Neuronal stem cell (in vitro differentiated cells): Measurements from ENCODE around the gene UMODL1.

Source experiments
- DNase-seq: peaks from one replicate; pipeline ENCODE4 v3.0.0-alpha.2; 2013; ENCODE audit warnings: low spot score
- H2AFZ ChIP-seq: one replicate; pipeline ENCODE4 v1.6.1; 2013; ENCODE audit warnings: mild to moderate bottlenecking, low read length, inconsistent platforms
- H2AK5ac ChIP-seq: 2 replicates; pipeline ENCODE4 v1.6.1; 2013; ENCODE audit warnings: low read depth, mild to moderate bottlenecking, inconsistent platforms, low read length, moderate library complexity, mixed read lengths
- H2BK120ac ChIP-seq: 2 replicates; pipeline ENCODE4 v1.6.1; 2013; ENCODE audit warnings: low read depth, mild to moderate bottlenecking, inconsistent platforms, low read length, moderate library complexity, mixed read lengths
- H2BK12ac ChIP-seq: one replicate; pipeline ENCODE4 v1.6.1; 2013; ENCODE audit warnings: low read length, inconsistent platforms
- H2BK15ac ChIP-seq: 2 replicates; pipeline ENCODE4 v1.6.1; 2013; ENCODE audit warnings: mild to moderate bottlenecking, low read length, inconsistent platforms, mixed read lengths
- H2BK5ac ChIP-seq: one replicate; pipeline ENCODE4 v1.6.1; 2013; ENCODE audit warnings: inconsistent platforms, mild to moderate bottlenecking, low read length, moderate library complexity
- H3K14ac ChIP-seq: one replicate; pipeline ENCODE4 v1.6.1; 2013; ENCODE audit warnings: low read length, inconsistent platforms
- H3K18ac ChIP-seq: 2 replicates; pipeline ENCODE4 v1.6.1; 2013; ENCODE audit warnings: low read length, inconsistent platforms
- H3K23ac ChIP-seq: 2 replicates; pipeline ENCODE4 v1.6.1; 2013; ENCODE audit warnings: low read depth, mild to moderate bottlenecking, mixed read lengths, low read length, inconsistent platforms; ENCODE audit not compliant: poor library complexity
- H3K27ac ChIP-seq: replicated peaks from 3 replicates; pipeline ENCODE4 v1.5.1; 2013; ENCODE audit warnings: low read length, inconsistent platforms
- H3K27me3 ChIP-seq, 3 experiments: 2 replicates each; pipeline ENCODE4 v1.6.1; 2013; ENCODE audit warnings: low read length in 3 of 3, mild to moderate bottlenecking in 2 of 3, inconsistent platforms in 1 of 3, low read depth in 1 of 3, mixed read lengths in 1 of 3, moderate library complexity in 1 of 3; ENCODE audit not compliant: control insufficient read depth in 3 of 3, insufficient read depth in 3 of 3
- H3K36me3 ChIP-seq, 2 donors: replicated peaks in 1 of 2; 2 replicates each; pipeline ENCODE4 v1.6.1; 2013; ENCODE audit warnings: low read length in 2 of 2; ENCODE audit not compliant: control insufficient read depth in 2 of 2, insufficient read depth in 2 of 2
- H3K4ac ChIP-seq: 2 replicates; pipeline ENCODE4 v1.6.1; 2013; ENCODE audit warnings: inconsistent platforms, mild to moderate bottlenecking, low read length, moderate library complexity
- H3K4me1 ChIP-seq, 2 donors: 1 replicate in 1 of 2; 2 replicates in 1 of 2; pipeline ENCODE4 v1.6.1; 2013; ENCODE audit warnings: low read length in 2 of 2, low read depth in 1 of 2; ENCODE audit not compliant: control insufficient read depth in 2 of 2, insufficient read depth in 1 of 2
- H3K4me2 ChIP-seq: one replicate; pipeline ENCODE4 v1.6.1; 2013; ENCODE audit warnings: mild to moderate bottlenecking, low read length, inconsistent platforms; ENCODE audit not compliant: insufficient read depth, poor library complexity, severe bottlenecking
- H3K4me3 ChIP-seq, 2 donors: 2 replicates each; pipeline ENCODE4 v1.5.1; 2013; ENCODE audit warnings: low read length in 2 of 2, mild to moderate bottlenecking in 2 of 2, inconsistent platforms in 1 of 2, moderate library complexity in 1 of 2
- H3K79me1 ChIP-seq: one replicate; pipeline ENCODE4 v1.6.1; 2013; ENCODE audit warnings: low read depth, mild to moderate bottlenecking, inconsistent platforms, low read length, moderate library complexity
- H3K9ac ChIP-seq: one replicate; pipeline ENCODE4 v1.6.1; 2013; ENCODE audit warnings: mild to moderate bottlenecking, low read depth, low read length, inconsistent platforms; ENCODE audit not compliant: poor library complexity
- H3K9me3 ChIP-seq, 2 donors: replicated peaks in 1 of 2; 2 replicates each; pipeline versions ENCODE3 to v1.6.1; 2013; ENCODE audit warnings: low read length in 2 of 2, mild to moderate bottlenecking in 2 of 2, inconsistent platforms in 1 of 2, low read depth in 1 of 2, mixed read lengths in 1 of 2, moderate library complexity in 1 of 2; ENCODE audit not compliant: control insufficient read depth in 2 of 2, insufficient read depth in 1 of 2
- H4K8ac ChIP-seq: one replicate; pipeline ENCODE4 v1.6.1; 2013; ENCODE audit warnings: low read depth, mild to moderate bottlenecking, inconsistent platforms, low read length, moderate library complexity
- H4K91ac ChIP-seq: one replicate; pipeline ENCODE4 v1.6.1; 2013; ENCODE audit warnings: low read length, low read depth, mild to moderate bottlenecking, inconsistent platforms; ENCODE audit not compliant: poor library complexity
- WGBS, 2 donors: extraction: QIAGEN DNeasy Blood & Tissue Kit; methylation state at CpG; one replicate each; pipeline ENCODE4 v1.1.7; 2013; ENCODE audit warnings: missing lambda C conversion rate in 2 of 2, mixed read lengths in 1 of 2; ENCODE audit not compliant: insufficient read length in 2 of 2, insufficient replicate concordance in 1 of 2; ENCODE audit errors: extremely low coverage in 2 of 2; 5-methylcytosine and 5-hydroxymethylcytosine counted together

Gene UMODL1

DNA sequence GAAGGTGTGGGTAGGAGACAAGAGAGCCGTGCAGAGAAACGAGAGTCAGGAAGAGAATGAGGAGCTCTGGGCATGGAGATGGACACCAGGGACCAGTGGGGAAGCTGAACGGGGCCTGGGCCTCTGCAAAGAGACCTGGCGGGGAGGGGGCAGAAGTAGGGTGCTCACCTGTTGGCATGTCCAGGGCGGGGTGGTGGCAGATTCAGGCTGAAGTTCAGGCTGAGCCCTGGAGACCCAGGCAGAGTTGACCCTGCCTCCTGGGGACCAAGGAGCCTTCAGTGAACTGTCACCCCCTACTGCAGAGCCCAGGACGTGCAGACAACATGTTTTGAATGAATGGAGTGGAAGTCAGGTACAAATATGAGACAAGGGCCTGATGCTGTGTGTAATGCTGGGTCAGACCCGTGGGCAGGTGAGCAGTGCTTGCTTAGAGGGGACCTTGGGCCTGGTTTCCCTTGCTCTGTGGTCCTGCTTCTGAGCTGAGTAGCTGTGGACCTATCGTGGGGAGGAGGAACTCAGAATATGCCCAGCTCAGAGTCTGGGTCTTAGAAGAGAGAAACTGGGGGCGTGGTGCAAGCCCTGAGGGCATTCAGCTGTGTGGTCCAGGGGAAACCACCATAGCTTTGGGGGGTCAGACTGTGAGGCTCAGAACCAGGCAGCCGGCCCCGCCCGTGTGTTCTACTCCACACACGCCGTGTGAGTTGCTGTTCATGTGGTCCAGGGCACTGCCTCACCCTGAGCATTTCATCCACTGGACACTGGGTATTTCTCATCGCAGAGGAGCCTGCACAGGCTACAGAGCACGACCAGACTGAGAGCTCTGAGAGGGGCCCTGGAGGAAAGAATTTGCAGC, 21.3 kb upstream of the UMODL1 start:
- no peak overlapping the region for H2BK120ac ChIP-seq
- H3K9ac ChIP-seq: no peak overlapping the region
- H3K36me3 ChIP-seq: no peaks in the 10 kb centered on the region
- peak overlapping the region; percentile 77 for H3K23ac ChIP-seq
- no peak overlapping the region for H2AFZ ChIP-seq
- no peaks in the 10 kb centered on the region for H3K27me3 ChIP-seq
- DNase-seq: no peak
- no peak overlapping the region for H3K4ac ChIP-seq
- peak overlapping the region; percentile 32 for H2BK15ac ChIP-seq
- no peak overlapping the region for H3K4me3 ChIP-seq
- H4K8ac ChIP-seq: no peak overlapping the region
- no peaks in the 10 kb centered on the region for H3K79me1 ChIP-seq
- no peak overlapping the region for H2BK5ac ChIP-seq
- no peak overlapping the region for H2AK5ac ChIP-seq
- H4K91ac ChIP-seq: no peak overlapping the region
- peaks cover 0 to 2% of the 10 kb centered on the region in 2 donors for H3K9me3 ChIP-seq
- H2BK12ac ChIP-seq: no peak overlapping the region
- H3K18ac ChIP-seq: peak overlapping the region; percentile 24
- H3K14ac ChIP-seq: no peak overlapping the region
- no peak overlapping the region for H3K4me2 ChIP-seq
- no peak overlapping the region for H3K27ac ChIP-seq
- WGBS, 2 donors: no CpG with 5 or more reads among the region's 16 CpGs
- H3K4me1 ChIP-seq: no peaks in the 10 kb centered on the region

DNA sequence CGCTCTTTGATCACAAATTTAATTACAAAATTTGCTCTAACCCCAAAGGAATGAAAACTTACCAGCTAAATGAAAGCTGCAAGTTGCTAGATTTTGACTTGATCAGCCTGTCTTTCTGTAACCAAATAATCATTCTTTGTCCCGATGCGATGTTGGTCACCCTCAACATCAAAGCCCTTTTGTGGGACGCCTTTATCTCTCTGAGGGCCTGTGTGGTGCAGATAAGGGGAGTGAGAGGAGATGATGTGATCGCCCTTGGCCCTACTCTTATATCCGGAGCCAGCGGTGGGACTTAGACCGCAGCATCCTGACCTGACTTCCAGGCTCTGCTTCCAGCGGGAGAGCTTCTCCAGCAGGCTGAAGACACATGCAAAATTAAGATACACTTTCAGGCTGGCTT, 19.3 kb upstream of the UMODL1 start:
- Histone ChIP-seq H3K79me1 (no peaks in the 10 kb centered on the region), H3K18ac (no peak overlapping the region), H3K4me1 (no peaks in the 10 kb centered on the region), H3K23ac (no peak overlapping the region), H2BK120ac (no peak overlapping the region), H2AK5ac (no peak overlapping the region), H4K8ac (no peak overlapping the region), H3K14ac (no peak overlapping the region), H2BK12ac (no peak overlapping the region), H4K91ac (no peak overlapping the region), H3K27me3 (peaks cover 0 to 9% (median 0%) of the 10 kb centered on the region in 3 experiments), H2BK15ac (no peak overlapping the region), H3K4me2 (no peak overlapping the region), H3K9ac (no peak overlapping the region), H2BK5ac (no peak overlapping the region), H3K4ac (no peak overlapping the region), H2AFZ (no peak overlapping the region), H3K9me3 (peaks cover 0 to 2% of the 10 kb centered on the region in 2 donors), H3K36me3 (no peaks in the 10 kb centered on the region), H3K27ac (no peak overlapping the region), H3K4me3 (no peak overlapping the region)
- WGBS, 2 donors: no CpG with 5 or more reads among the region's 9 CpGs
- no peak for DNase-seq

DNA sequence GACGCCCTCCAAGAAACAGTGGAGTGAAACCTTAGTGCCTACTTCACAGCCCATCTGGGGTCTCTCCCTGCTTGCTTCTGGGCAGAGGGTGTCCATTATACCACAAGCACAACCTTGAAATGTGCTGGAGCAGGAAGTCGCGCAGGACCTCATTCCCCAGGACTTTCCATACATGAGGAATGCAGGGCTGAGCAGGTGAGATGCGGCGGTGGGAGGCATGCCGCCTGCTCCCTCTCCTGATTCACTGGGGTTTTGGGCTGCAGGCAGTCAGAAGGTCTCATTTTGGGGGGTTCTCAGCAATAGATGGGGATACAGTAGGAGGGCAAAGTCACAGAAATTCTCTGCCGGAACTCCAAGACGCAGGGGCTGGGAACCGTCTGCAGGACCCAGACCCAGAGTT, 15.7 kb upstream of the UMODL1 start:
- no peak for DNase-seq
- Histone ChIP-seq H2BK15ac (no peak overlapping the region), H2AK5ac (no peak overlapping the region), H3K9ac (peak overlapping the region; percentile 5), H3K14ac (no peak overlapping the region), H3K18ac (no peak overlapping the region), H3K4ac (no peak overlapping the region), H3K4me1 (no peaks in the 10 kb centered on the region), H3K9me3 (peaks cover 0 to 2% of the 10 kb centered on the region in 2 donors), H3K23ac (peak overlapping the region; percentile 21), H3K4me3 (no peak overlapping the region), H3K79me1 (no peaks in the 10 kb centered on the region), H2BK12ac (no peak overlapping the region), H2AFZ (no peak overlapping the region), H3K36me3 (no peaks in the 10 kb centered on the region), H3K4me2 (no peak overlapping the region), H3K27ac (no peak overlapping the region), H2BK120ac (no peak overlapping the region), H4K91ac (no peak overlapping the region), H2BK5ac (no peak overlapping the region), H4K8ac (no peak overlapping the region), H3K27me3 (peaks cover 0 to 14% (median 0%) of the 10 kb centered on the region in 3 experiments)
- no CpG with 5 or more reads among the region's 9 CpGs for WGBS, 2 donors

DNA sequence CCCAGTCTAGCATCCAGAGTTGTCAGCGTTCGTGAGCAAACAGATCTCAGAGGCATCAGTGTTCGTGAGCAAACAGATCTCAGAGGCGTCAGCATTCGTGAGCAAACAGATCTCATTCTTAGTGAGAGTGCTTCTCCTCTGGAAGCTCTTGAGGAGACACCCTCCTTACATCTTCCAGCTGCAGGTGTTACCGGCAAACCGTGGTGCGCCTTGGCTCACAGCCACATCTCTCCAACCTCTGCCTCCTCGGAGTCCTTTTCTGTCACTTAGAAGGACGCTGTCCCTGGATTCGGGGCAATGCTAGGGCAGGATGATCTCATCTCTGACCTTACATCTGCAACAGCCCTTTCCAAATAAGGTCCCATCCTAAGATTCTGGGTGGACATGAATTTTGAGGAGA, 14.6 kb upstream of the UMODL1 start:
- no peaks in the 10 kb centered on the region for H3K79me1 ChIP-seq
- no peaks in the 10 kb centered on the region for H3K36me3 ChIP-seq
- no peak overlapping the region for H2BK12ac ChIP-seq
- no peak overlapping the region for H3K27ac ChIP-seq
- no peak overlapping the region for H3K23ac ChIP-seq
- H3K4me2 ChIP-seq: no peak overlapping the region
- H2AK5ac ChIP-seq: no peak overlapping the region
- H3K9me3 ChIP-seq: peaks cover 0 to 2% of the 10 kb centered on the region in 2 donors
- H3K4me1 ChIP-seq: peaks cover 0 to 3% of the 10 kb centered on the region in 2 donors
- no peak for DNase-seq
- H3K18ac ChIP-seq: no peak overlapping the region
- no peak overlapping the region for H4K91ac ChIP-seq
- no peak overlapping the region for H4K8ac ChIP-seq
- no CpG with 5 or more reads among the region's 11 CpGs for WGBS, 2 donors
- H2BK120ac ChIP-seq: no peak overlapping the region
- no peak overlapping the region for H3K14ac ChIP-seq
- no peak overlapping the region for H2BK15ac ChIP-seq
- H2BK5ac ChIP-seq: no peak overlapping the region
- H3K4ac ChIP-seq: no peak overlapping the region
- H3K27me3 ChIP-seq: peaks cover 0 to 19% (median 0%) of the 10 kb centered on the region in 3 experiments
- H2AFZ ChIP-seq: no peak overlapping the region
- H3K4me3 ChIP-seq: no peak overlapping the region
- H3K9ac ChIP-seq: no peak overlapping the region
